ENCODE data around the gene MAP1LC3A. TPM values are rescaled to one million over a fixed set of nuclear protein-coding genes. Genes with fewer than 3 reads are reported as not detected.

MAP1LC3A gene
- total RNA-seq, 1 experiment from 2014 or later, result 25.9 TPM

DNA sequence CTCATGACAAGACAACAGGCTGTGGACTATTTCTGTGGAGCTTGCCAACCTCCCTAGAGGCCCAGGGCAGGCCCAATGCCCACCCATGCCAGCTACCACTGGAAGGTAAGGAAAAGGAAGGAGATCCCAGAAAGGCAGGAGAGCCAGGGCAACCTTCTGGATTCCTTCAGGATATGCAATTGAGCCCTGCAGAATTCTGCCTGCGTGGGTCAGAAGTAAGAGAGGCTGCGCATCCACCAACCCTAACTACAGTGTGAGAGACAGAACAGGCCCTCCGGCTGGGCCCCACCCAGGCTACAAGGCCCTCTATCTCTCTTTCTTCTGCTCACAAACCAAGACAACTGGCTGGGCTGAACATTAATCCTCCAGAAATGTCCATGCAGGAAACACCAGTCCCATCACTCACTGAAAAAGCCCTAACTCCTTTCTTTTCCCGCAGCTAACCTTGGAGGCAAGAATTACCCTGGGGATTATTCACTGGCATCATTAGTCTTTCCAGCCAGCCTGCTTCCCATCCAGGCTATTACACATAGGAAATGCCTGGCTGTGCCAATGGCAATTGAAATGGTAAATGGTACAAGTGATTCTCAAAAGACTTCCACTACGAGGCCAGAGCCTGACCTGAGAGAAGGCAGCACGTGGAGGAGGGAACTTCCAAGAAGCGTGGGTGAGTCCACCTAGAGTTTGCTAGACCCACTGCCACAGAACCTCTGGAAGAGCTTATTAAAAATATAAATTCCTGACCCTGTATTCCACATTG lies 15.2 kb downstream of the MAP1LC3A start:
- Histone ChIP-seq H3K27ac (ENCODE audit: insufficient read length, low read depth, low read length) (no peak overlapping the region), H4K5ac (ENCODE audit: insufficient read length, low read depth, low read length) (no peak overlapping the region), H3K56ac (ENCODE audit: insufficient read length, low read depth, low read length) (no peak overlapping the region), H2BK15ac (ENCODE audit: low read depth, low read length) (no peak overlapping the region), H4K8ac (replicated peaks; ENCODE audit: insufficient read length, low read depth, low read length) (no peak overlapping the region), H2AK5ac (ENCODE audit: insufficient read length, low read length) (no peak overlapping the region), H4K91ac (ENCODE audit: insufficient read length, low read depth, low read length) (no peak overlapping the region), H2BK12ac (ENCODE audit: insufficient read length, low read depth, low read length) (no peak overlapping the region), H3K27me3 (ENCODE audit: insufficient read depth, low read length) (no peaks in the 10 kb centered on the region), H4K20me1 (ENCODE audit: control insufficient read depth, insufficient read depth, insufficient read length) (no peaks in the 10 kb centered on the region), H2AFZ (ENCODE audit: low read length) (no peak overlapping the region), H3K23me2 (ENCODE audit: insufficient read length, low read depth, low read length, poor library complexity, severe bottlenecking) (no peaks in the 10 kb centered on the region), H3K4me1 (ENCODE audit: insufficient read depth, low read length) (no peaks in the 10 kb centered on the region), H2BK120ac (ENCODE audit: low read depth, low read length, poor library complexity, severe bottlenecking) (no peak overlapping the region), H2BK5ac (ENCODE audit: insufficient read length, low read length) (no peak overlapping the region), H3K23ac (ENCODE audit: insufficient read length, low read depth, low read length) (no peak overlapping the region), H3K9me3 (ENCODE audit: control insufficient read depth, low read depth, low read length) (no peaks in the 10 kb centered on the region), H3K14ac (ENCODE audit: insufficient read depth, low read length) (no peak overlapping the region), H3K9ac (ENCODE audit: extremely low read depth, insufficient read length, low read length) (no peak overlapping the region), H3K79me2 (ENCODE audit: insufficient read depth, low read length) (no peaks in the 10 kb centered on the region), H3K18ac (ENCODE audit: insufficient read length, low read depth, low read length) (no peak overlapping the region), H3K4me2 (ENCODE audit: insufficient read depth, insufficient read length, low read length) (no peak overlapping the region), H3K4ac (ENCODE audit: low read depth, low read length) (no peak overlapping the region), H3K79me1 (ENCODE audit: insufficient read depth, low read depth, low read length, poor library complexity, severe bottlenecking) (no peaks in the 10 kb centered on the region), H2BK20ac (ENCODE audit: low read depth, low read length, poor library complexity, severe bottlenecking) (no peak overlapping the region), H3T11ph (ENCODE audit: low read length) (no peak overlapping the region)
- no peaks in the 10 kb centered on the region for H3K9me3 Mint-ChIP-seq
- H3K27ac Mint-ChIP-seq, result no peak overlapping the region
- no peak for DNase-seq
- H3K4me1 Mint-ChIP-seq, result peaks cover 5 to 12% of the 10 kb centered on the region in 2 experiments; a peak in 3 of 4 replicates
- TF ChIP-seq, protein P1, sequence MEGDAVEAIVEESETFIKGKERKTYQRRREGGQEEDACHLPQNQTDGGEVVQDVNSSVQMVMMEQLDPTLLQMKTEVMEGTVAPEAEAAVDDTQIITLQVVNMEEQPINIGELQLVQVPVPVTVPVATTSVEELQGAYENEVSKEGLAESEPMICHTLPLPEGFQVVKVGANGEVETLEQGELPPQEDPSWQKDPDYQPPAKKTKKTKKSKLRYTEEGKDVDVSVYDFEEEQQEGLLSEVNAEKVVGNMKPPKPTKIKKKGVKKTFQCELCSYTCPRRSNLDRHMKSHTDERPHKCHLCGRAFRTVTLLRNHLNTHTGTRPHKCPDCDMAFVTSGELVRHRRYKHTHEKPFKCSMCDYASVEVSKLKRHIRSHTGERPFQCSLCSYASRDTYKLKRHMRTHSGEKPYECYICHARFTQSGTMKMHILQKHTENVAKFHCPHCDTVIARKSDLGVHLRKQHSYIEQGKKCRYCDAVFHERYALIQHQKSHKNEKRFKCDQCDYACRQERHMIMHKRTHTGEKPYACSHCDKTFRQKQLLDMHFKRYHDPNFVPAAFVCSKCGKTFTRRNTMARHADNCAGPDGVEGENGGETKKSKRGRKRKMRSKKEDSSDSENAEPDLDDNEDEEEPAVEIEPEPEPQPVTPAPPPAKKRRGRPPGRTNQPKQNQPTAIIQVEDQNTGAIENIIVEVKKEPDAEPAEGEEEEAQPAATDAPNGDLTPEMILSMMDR (conservative IDR thresholded peaks at IDR 0.05), result no peak
- H3K36me3 Mint-ChIP-seq (ENCODE audit: insufficient read depth in 1 of 3, low read depth in 3 of 3), result peaks cover 7 to 25% (median 13%) of the 10 kb centered on the region in 3 experiments; a peak in 5 of 7 replicates
- no peaks in the 10 kb centered on the region for H3K27me3 Mint-ChIP-seq (ENCODE audit: low read depth)
- H3K4me3 Mint-ChIP-seq, result no peak overlapping the region
- no CpG with 5 or more reads among the region's 7 CpGs for WGBS (ENCODE audit: extremely low coverage, insufficient read length, low lambda C conversion rate)
